GM19238 (cell line): Measurements from ENCODE around the gene RETREG1.

Experiments used
- DNase-seq: peaks from one replicate; pipeline ENCODE4 v3.0.0; 2011; ENCODE audit warnings: low spot score; ENCODE audit not compliant: insufficient read length

The RETREG1 gene

GRCh38 chr5:16585041-16585667, 31.6 kb downstream of the RETREG1 start:
- no peak for DNase-seq

DNA sequence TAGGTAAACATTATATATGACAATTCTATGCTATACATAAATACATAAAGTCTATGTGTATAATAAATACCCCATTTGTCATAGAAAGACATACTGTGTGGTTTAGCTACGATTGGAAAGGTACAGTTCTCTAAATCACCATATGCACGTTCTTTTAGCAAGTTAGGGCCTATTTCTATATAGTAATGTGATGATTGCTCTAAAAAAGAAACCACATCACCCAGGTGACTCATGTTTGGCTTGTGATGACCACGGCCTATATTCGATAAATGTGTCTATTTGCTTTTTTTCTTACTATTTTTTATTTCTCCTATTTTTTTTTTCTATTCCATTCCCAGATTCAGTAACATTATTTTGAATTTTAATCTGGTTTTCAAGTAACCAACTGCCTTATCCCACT, 34.7 kb downstream of the RETREG1 start:
- no peak for DNase-seq

DNA sequence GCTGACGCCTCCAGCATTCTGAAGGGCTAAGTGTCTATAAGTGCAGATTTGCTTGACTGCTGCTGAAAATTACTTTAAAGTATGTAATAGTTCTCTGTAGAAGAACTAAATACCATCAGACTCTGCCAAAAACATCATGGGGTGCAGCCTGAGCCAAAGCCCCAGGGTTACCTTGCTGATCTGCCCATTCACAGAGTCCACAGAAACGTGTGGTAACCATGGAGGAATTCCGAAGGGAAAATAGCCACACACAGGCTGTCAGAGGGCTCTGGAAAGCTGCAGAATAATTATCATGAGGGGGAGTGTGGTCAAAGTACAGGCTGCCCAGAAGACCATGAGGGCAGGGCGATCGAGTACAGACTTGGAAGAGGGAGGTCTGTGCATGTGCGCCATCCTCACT, 36.4 kb downstream of the RETREG1 start:
- DNase-seq = no peak

DNA sequence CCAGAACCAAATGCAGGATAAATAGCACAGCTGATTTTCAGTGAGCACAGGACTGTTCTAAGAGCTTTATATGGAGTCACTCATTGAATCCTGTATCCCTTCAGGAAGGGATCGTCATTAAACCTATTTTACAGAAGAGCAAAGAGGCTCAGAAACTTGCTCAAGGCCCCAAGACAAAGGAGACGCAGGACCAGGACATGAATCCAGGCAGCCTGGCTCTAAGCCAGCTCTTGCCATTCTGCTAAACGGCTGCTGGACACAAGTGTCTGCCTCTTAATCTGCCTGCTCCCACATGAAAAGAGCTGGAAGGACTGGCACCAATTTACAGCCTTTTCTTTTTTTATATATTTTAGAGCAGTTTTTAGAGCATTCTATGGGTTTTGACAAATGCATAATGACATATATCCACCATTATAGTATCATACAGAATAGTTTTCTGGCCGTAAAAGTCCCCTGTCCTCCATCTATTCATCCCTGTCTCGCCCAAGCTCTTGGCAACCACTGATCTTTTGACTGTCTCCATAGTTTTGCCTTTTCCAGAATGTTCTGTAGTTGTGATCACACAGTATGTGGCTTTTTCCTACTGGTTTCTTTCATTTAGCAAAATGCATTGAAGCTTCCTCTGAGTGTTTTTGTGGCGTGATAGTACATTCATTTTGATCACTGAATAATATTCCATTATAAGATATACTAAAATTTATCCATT, 37.5 kb downstream of the RETREG1 start:
- no peak for DNase-seq

DNA sequence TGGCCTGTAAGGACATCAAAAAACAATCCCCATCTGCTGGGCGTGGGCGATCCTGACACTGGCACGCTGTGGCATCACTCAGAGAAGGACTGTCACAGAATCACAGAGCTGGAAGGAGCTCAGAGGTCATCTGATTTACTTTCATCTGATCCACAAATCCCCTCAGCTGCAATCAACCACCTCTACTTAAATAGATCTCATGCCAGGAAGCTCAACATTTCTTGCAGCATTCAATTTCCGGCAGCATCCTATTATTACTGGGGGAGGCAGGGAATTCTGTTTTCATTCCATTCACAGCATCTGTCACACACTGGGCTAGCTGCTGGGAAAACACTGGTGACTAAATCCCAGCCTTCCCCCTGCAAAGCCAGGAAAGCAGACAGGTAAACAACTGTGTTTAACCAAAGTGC, 38.3 kb downstream of the RETREG1 start:
- no peak for DNase-seq

GRCh38 chr5:16577677-16578076, 39.1 kb downstream of the RETREG1 start:
- DNase-seq = no peak

DNA sequence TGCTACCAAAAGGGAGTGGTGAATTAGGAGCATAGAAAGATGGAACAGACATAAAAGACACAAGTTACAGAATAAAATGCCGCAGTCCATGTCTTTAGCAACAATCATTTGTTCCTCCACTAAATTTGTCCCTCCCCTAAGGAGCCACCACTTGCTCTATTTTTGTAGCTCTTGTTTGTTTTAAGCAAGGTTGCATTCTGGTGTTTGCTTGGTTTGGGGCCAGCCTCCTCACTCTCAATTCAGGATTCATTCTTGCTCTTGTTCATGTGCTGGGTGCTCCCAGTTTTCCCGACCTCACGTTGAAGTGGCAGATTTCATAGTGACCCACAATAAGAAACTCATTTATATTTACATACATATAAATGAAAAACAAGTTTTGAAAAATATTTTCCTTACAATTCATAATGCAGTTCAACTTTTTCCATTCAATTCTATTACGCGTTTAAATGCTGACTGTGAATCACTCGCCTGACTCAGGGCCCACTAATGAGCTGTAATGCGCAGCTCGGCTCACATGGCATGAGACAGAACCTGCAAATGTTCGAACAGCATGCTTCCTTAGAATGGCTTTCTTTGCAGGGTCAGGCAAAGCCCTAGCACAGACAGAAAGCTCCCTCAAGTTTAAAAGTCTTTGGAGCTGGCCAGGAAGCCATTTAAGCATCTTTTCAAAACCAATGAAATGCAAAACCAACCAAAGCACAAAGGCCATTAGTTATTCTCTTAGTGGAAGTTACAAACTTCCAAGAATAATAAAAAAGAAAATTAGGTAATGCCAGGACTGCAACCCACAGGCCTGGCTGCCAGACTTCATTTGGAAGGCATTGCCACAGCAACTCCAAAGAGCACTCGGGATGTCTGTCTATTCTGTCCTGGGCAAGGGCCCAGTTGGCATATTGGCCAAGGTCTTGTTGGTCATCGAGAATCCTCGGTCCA, 41.7 kb downstream of the RETREG1 start:
- DNase-seq = no peak

DNA sequence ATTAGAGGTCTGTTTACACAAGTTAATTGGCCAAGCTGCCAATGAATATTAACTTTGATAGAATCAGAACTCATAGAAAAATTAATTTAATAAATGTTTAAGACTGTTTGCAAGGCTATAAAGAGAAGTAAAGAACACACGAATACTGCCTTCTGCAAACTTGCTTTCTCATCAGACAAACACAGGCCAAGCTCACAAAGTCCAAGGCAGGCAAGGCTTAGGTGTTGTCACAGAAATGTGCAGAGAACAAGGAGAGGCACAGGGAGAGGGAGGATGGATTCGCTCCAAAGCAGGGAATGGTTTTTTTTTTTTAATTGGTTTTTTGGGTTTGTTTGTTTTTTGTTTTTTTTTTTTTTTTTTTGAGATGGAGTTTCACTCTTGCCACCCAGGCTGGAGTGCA, 43.4 kb downstream of the RETREG1 start:
- DNase-seq = no peak

GRCh38 chr5:16572289-16573015, 44.3 kb downstream of the RETREG1 start:
- no peak for DNase-seq

GRCh38 chr5:16571016-16571415, 45.8 kb downstream of the RETREG1 start:
- no peak for DNase-seq

- no peak for DNase-seq
Observed at GRCh38 chr5:16570121-16570815, 46.5 kb downstream of the RETREG1 start.

- DNase-seq = no peak
Observed at GRCh38 chr5:16568875-16569580, 47.8 kb downstream of the RETREG1 start.

DNA sequence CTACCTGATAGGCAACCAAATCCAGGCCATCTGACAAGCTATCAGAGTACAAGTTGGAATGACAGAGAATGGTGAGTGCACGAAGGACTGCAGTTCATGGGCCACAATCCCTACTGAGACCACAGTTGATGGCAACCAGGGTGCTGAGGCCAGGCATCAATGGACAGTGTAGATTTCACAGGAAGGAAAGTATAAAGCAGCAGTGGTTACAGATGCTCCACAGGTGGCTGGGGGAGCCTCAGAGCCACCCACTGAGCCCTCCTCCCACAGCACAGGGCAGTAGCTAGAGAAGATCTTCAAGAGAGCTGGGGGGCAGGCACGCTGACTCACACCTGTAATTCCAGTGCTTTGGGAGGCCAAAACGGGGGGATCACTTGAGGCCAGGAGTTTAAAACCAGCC, 49.4 kb downstream of the RETREG1 start:
- no peak for DNase-seq

DNA sequence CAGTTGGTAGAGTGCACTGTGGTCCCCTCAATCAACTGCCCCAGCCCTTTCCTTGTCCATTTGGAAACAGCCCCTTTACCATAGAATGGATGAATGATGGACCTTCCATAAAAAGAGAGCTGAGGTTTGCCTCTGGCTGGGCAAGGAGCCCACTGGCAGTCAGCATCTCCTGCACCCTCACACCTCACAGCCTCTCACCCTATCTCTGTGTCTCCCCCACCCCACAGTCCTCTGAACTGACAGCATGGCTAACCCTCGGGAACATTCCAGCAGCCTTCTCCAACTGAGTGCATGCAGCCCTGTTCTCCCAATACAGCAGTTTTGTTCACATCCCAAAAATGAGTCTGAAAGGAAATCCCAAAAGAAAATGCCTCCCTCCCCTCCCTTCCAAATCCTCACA, 51.7 kb downstream of the RETREG1 start:
- no peak for DNase-seq

DNA sequence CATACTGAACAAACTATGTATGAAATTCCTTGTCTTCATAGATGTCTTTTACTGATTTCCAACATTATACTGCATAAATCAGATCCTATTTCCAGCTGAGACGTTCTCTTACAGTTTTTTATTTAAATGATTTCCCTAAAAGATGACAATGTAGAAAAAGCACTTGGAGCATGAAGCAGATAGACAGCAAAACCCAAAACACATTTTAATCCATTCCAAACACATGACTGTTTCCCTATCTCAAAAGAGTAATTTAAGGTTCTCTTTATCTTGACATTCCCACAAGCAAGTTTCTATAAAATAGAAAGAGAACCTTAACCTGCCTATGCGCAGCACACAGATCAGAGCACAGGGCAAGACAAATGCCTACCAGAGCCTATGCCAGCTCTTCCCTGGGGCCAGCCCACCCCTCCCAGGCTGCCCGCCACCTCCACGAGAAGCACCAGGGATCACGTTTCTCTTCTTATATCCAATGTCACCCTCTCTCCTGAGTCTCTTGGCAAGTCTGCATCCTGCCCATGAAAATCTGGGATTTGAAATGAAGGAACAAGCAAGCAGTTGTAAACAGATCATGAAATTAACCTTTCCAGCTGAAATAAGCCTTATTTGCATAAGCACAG, 52.4 kb downstream of the RETREG1 start:
- DNase-seq = no peak

DNA sequence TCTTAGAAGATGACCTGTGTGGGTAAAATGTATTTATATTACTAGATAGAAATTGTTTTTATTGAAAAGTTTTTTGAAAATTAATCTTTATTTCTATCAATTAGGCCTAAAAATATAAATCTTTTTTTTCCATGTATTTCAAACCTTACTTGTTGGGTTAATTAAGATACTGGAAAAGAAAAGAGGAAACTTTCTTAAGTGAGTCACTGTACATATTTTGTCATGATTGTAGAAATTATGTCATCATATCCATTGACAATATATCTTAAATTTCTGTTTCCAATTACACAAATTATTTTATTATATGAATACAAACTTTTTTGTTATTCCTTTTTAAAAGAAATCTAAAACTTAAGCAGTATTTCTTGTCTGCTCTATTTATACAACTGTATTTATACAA, 53.1 kb downstream of the RETREG1 start:
- no peak for DNase-seq

GRCh38 chr5:16561660-16562059, 55.1 kb downstream of the RETREG1 start:
- DNase-seq = no peak

DNA sequence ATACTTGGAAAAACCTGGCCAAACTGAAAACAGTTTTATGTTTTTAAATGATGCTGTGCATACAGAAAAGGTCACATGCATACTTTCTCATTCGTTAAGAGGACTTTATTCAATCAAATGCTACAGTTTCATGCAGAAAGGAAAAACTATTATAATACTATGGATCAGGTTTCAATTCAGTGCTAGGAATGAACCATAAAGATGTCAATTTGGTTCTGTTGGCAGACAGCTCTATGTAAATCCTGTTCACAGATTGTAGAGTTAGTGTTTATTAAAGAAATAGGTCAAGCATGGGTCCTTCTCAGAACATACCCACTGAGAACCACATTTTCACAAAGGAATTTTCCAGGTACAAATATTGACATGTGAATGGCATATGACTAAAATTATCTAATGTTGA, 57.1 kb downstream of the RETREG1 start:
- DNase-seq = no peak

DNA sequence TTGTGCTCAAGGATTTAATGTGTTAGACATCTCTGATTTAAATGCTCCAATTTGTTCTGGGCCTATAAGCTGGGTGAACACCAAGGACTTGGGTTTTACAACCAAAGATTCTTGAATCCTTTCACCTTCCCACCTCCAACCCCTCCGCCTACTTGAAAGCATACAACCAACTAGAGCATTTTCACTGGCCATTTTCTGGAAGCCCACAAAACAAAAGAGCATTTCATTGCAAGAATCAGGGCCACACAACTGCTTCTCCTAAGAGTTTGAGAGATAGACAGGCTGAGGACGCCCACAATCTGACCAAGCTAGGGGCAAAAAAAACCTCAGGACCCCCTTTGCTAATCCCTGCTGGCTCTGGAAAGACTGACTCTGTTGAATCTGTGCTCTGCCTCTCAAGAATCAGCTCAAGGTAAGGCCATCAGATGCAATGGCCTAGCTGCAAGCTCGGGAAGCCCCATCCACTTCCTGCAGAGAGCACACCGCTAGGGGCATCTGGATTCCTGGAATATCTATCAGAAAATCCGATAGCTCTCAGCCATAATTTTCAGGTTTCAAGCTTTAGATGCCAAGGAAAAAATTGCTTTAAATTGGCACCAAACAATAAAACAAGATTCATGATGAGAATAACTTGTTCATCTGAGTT, 57.7 kb downstream of the RETREG1 start:
- DNase-seq = no peak
